Neural progenitor cell (in vitro differentiated cells): Measurements from ENCODE around the gene MAPK10.

Source experiments
- CTCF ChIP-seq: fragments of 200-600 bp; sonication (generic); IDR thresholded peaks from 2 replicates; pipeline ENCODE4 v1.5.1; 2017; ENCODE audit warnings: antibody characterized with exemption, mild to moderate bottlenecking
- EZH2 ChIP-seq: fragments of 200-600 bp; sonication (generic); IDR thresholded peaks from 2 replicates; pipeline ENCODE4 v1.6.1; 2017; ENCODE audit warnings: antibody characterized with exemption, mild to moderate bottlenecking, moderate library complexity
- EZH2phosphoT487 ChIP-seq: fragments of 200-600 bp; sonication (generic); IDR thresholded peaks from 2 replicates; pipeline ENCODE4 v1.6.1; 2017; ENCODE audit warnings: antibody characterized with exemption

GRCh38 chr4:85993641-85994040 lies 366.2 kb downstream of the MAPK10 start:
- TF ChIP-seq CTCF, result no peak
- no peak for TF ChIP-seq EZH2phosphoT487
- no peak for TF ChIP-seq EZH2
